NCI-H748 treated with DMSO at 0.1 percent for 48 hours (cell line): ENCODE results near the gene SFXN3.

Experiments used
- DNase-seq: peaks from one replicate; lab custom pipeline; 2025; lab: John Stamatoyannopoulos, UW

SFXN3 gene

GRCh38 chr10:101036726-101037125 lies 5.7 kb downstream of the SFXN3 start:
- DNase-seq, result no peak

DNA sequence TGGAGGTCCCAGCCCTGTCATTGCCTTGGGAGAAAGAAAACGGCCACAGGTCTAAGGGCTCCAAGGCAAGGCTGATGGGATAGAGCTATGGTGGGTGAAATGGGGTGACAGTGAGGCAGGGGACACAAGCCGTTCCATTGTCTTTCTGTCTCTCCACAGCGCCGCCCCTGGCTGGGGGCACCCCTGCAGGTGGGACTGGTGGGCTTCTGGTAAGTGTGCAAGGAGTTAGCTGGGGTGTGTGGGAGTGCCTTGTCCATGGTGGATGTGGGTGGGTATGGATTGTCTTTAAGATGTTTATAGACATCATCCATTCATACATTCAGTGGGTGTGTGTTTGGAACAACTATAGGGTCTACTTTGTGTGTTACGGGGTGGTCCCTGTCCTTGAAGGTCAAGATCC lies 7.5 kb downstream of the SFXN3 start:
- no peak for DNase-seq

DNA sequence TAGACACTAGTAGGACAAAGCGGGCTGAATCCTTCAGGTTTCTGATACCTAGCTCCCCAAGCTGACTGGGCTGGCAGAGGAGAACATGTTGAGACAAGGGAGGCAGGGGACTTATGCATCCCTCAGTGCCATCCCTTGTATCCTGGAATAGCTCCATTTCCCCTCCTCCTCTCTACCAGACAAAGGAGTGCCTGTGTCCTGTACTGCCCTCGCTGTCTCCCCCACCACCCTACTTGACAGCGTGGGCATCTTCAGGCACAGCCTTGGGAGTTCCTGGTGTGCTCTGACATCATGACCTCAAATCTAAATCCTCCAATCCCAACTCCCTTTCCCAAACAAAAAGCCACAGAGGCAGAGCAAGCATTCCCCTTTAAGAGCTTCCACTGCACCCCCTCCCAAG lies 9.0 kb downstream of the SFXN3 start:
- DNase-seq, result no peak

- no peak for DNase-seq
Measured at GRCh38 chr10:101040851-101041250, 9.8 kb downstream of the SFXN3 start.

GRCh38 chr10:101041252-101041761 lies 10.3 kb downstream of the SFXN3 start:
- DNase-seq, result peak; percentile 37

- DNase-seq, result no peak
Measured at GRCh38 chr10:101042118-101042517, 11.1 kb downstream of the SFXN3 start.

DNA sequence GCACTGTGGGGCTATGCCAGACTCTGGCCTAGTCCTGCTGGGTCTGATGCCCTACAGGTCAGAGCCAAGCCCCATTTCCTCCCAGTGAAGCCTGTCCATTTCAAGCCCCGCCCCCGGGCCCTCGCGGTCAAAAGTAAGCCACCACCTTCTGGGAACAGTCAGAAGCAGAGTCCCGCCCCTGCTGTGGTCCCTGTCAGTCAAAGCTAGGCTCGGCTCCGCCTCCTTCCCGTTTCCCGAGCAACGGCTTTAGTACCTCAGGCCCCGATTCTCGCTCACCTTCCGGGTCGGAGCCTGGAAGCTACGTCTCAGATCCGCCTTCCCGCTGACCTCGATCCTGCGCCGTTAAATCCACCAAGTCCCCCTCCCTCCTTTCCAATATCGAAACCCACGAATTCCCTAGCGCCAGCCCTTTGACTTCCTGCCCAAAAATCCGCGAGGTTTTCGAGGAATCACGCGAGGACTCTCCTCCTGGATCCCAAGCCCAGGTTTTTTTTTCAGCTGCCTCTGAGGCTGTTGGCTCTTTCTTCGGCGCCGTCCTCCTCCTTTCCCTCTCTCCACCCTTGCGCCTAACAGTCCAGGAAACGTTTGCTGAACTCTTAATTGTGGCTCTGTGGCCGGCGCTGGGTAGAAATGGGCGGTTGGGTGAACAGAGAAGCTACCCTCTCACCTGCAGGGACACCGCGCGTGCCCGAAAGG lies 11.8 kb downstream of the SFXN3 start:
- peak; percentile 88 for DNase-seq

GRCh38 chr10:101043363-101043707 lies 12.3 kb downstream of the SFXN3 start:
- DNase-seq, result no peak

GRCh38 chr10:101044117-101044516 lies 13.1 kb downstream of the SFXN3 start:
- DNase-seq, result no peak

DNA sequence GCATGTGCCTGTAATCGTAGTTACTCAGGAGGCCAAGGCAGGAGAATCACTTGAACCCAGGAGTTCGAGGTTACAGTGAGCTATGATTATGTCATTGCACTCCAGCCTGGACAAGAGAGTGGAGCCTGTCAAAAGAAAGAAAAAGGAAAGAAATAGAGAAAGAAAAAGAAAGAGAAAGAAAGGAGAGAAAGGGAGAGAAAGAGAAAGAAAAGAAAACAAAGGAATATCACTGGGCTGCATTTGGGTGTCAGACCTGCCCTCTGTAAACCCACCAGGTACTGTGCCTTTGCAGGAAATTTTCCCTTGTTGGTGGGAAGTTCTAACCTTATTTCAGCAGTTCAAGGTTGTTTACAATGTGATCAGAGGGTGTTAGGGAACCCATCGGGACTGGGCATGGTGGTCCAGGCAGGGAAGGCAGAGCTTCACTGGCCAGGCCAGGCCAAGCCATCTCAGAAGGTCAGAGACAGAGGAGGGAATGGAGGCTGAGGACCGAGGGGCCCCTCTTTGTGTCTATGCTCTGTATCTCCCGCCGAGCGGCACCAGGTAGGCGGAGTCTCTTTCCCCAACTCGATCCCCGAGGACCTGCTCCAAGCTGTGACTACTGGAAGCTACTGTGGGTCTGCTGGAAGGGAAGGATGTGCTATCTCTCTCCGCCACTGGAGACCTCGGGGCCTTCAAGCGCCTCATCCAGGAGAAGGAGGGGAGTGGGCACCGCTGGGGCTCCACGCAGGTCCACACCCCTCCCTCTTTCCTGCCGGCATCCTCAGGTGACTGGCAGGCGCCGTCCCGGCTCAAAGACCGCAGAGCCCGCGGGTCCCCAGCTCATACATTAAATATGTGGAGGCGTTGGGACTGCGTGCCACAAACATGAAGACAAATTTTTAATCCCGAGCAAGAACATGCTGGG lies 15.6 kb downstream of the SFXN3 start:
- DNase-seq, result no peak

DNA sequence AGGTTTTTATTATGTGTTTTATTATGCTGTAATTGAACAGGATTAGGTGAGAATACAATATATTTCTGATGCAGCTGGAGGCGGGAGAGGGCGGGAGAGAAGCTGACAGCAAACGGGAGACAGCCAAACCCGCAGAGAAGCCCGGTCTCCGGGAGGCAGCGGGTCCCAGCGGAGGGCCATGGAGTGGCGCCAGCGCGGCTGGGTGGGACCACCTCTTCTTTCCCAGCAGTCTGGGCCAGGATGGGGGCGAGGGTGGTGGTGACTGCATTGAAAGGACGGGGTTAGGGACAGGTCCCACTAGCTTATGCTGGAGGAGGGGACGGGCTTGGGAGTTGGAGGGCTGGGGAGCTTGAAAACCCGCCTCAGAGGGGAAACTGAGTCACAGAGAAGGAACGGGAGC lies 16.2 kb downstream of the SFXN3 start:
- DNase-seq, result no peak

GRCh38 chr10:101047961-101048892 lies 17.2 kb downstream of the SFXN3 start:
- peak; percentile 38 for DNase-seq

- peak; percentile 45 for DNase-seq
Measured at GRCh38 chr10:101050208-101051069, 19.4 kb downstream of the SFXN3 start.

DNA sequence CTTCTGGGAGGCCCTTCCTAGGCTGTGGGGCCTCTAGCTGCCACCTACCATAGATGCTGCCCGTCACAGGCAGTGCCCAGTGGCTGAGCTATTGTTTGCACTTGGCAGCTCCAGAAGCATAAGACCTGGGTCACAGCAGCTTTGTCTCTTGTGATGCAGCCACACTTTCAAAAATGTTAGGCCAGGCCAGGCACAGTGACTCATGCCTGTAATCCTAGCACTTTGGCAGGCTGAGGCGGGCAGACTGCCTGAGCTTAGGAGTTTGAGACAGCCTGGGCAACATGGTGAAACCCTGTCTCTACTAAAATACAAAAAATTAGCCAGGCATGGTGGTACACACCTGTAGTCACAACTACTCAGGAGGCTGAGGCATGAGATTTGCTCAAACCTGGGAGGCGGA lies 21.3 kb downstream of the SFXN3 start:
- DNase-seq, result no peak

DNA sequence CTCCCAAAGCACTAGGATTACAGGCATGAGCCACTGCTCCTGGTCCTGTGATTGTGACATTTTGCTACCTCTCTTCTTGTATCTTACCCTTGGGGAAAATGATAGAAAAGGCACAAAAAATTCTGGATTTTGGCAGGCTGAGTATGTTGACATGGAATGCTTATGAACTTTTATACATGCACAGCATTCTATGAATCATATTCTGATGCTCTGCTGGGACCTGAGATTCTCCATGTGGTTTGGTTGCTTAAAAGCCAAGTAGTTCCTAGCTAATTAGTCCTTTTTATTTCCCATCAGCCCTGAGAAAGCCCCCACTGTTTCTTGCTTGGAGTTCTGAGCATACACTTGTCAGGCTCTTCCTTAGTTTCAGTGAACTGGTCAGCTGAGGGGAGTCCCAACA lies 22.5 kb downstream of the SFXN3 start:
- DNase-seq, result no peak

DNA sequence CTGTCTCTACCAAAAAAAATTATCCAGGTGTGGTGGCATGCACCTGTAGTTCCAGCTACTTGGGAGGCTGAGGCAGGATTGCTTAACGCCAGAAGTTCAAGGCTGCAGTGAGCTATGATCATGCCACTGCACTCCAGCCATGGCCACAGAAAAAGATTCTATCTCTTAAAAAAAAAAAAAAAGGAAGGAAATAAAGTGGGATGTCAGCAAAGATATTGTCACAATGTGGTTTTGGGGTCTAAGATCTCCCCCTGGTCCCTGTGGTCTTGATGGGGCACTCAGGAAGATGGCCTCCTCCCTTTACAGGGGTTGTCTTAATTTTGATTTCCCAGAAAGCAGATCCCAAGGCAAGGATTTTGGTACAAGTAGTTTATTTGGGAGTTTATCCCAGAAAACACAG lies 23.3 kb downstream of the SFXN3 start:
- no peak for DNase-seq

DNA sequence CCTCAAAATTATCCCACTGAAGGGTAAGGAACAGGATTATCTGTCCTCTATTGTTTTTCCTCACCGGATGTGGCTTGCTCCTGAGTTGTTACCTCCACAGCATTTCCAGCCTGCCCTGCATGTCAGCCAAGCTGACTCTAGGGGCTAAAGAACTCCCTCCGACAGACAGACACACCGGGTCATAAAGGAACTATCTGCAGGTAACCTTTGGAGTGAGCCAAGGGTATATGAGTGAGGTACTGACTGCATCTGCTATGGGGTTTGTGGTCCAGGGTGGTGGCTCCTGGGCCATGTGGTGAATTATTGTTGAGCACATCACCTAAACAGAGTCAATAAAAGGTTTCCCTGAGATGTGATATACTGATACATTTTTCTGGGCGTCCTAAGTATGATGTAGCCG lies 23.8 kb downstream of the SFXN3 start:
- DNase-seq, result no peak

DNA sequence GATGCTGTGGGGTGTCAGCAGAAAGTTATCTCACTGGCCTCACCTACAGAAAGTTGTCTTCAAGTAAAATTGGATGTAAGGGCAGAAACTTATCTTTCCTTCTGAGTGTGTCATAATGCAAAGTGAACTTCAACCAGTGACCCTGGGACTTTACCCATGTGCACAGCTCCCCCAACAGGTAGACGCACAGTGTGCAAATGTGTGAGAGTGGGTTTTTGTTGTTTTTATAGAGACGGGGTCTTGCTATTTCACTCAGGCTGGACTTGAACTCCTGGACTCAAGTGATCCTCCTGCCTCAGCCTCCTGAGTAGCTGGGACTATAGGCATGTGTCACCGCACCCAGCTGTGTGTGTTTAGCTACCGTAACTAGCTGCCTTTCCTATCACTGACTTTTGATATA lies 24.4 kb downstream of the SFXN3 start:
- DNase-seq, result no peak

DNA sequence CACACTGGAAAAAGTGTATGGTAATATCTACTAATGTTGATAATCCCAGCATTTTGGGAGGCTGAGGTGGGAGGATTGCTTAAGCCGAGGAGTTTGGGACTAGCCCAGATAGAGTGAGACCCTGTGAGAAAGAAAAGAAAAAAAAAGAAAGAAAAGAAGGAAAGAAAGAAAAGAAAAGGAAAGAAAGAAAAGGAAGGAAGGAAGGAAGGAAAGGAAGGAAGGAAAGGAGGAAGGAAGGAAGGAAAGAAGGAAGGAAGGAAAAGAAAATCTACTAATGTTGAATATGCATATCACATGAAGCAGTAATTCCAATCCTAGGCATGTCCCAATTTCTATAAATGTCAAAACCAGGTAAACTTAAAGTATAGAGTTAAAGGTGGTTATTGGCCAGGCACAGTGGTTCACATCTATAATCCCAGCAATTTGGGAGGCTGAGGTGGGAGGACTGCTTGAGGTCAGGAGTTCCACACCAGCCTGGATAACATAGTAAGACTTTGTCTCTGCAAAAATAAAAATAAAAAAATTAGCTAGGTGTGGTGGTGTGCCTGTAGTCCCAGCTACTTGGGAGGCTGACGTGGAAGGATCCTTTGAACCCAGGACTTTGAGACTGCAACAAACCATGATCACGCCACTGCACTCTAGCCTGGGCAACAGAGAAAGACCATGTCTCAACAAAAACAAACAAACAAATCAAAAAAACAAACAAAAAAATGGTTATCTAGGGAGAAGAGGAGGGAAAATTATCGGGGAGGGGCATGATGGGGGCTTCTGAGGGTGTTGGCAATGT lies 25.5 kb downstream of the SFXN3 start:
- DNase-seq, result no peak
